Thyroid gland (tissue), 4 donors: ENCODE measurements around the gene ZNF536. TPM values are rescaled to one million over a fixed set of nuclear protein-coding genes. Genes with fewer than 3 reads are reported as not detected.
"Not testable (repeated sequence)": the region's sequence is repeated elsewhere in the genome, so short reads cannot be mapped to it uniquely, and the experiment has no call there.

Source experiments
- DNase-seq, 2 donors: peaks; one replicate each; pipeline ENCODE4 v3.0.0-alpha.2; 2019
- H3K27ac ChIP-seq, 3 donors: fragments of 200-600 bp; sonication (generic); 1 replicate in 2 of 3; 2 replicates in 1 of 3; pipeline ENCODE4 v1.5.1; 2016 to 2019; ENCODE audit warnings: mild to moderate bottlenecking in 1 of 3, moderate library complexity in 1 of 3
- H3K27me3 ChIP-seq: fragments of 200-600 bp; sonication (generic); one replicate; pipeline ENCODE4 v1.5.1; 2019
- H3K36me3 ChIP-seq, 2 donors: fragments of 200-600 bp; sonication (generic); one replicate each; pipeline ENCODE4 v1.5.1; 2016 to 2019
- H3K4me1 ChIP-seq, 2 donors: fragments of 200-600 bp; sonication (generic); one replicate each; pipeline ENCODE4 v1.5.1; 2017 to 2019
- H3K4me3 ChIP-seq, 3 donors: fragments of 200-600 bp; sonication (generic); replicated peaks in 1 of 3; 1 replicate in 2 of 3; 2 replicates in 1 of 3; pipeline ENCODE4 v1.5.1; 2016; ENCODE audit warnings: mild to moderate bottlenecking in 1 of 3
- H3K9me3 ChIP-seq: fragments of 200-600 bp; sonication (generic); one replicate; pipeline ENCODE4 v1.5.1; 2017
- POLR2A ChIP-seq, 2 donors: fragments of 450-650 bp; IDR thresholded peaks; one replicate each; pipeline ENCODE4 v1.6.1; 2017; ENCODE audit warnings: antibody characterized with exemption in 2 of 2, mild to moderate bottlenecking in 2 of 2, moderate library complexity in 1 of 2
- WGBS, 2 donors: methylation state at CpG; one replicate each; pipeline ENCODE4 v1.1.5; 2017; 5-methylcytosine and 5-hydroxymethylcytosine counted together
- intact Hi-C: fragments of 100-400 bp; cut with DNase I; formaldehyde crosslinking; loops from one replicate; pipeline ENCODE4 v1.15.1; 2023
- total RNA-seq, 4 donors: library from RNA; depleted of rRNA; stranded (reverse); fragments of >200 nt; gene quantifications; one replicate each; pipeline ENCODE4 v1.2.3, GENCODE V29; 2016
- TF ChIP-seq, protein P1 (sequence below), 6 experiments: fragments of 200-600 bp in 3 of 6; fragments of 450-650 bp in 3 of 6; sonication (generic) in 3 of 6; IDR thresholded peaks; one replicate each; pipeline ENCODE4 v1.5.1; 2016 to 2019; ENCODE audit warnings: antibody characterized with exemption in 6 of 6, mild to moderate bottlenecking in 2 of 6, inconsistent platforms in 1 of 6, moderate library complexity in 1 of 6

ZNF536 gene
- total RNA-seq, 4 donors from 2014 or later: 1.1 to 10.8 (median 5.3) TPM

DNA sequence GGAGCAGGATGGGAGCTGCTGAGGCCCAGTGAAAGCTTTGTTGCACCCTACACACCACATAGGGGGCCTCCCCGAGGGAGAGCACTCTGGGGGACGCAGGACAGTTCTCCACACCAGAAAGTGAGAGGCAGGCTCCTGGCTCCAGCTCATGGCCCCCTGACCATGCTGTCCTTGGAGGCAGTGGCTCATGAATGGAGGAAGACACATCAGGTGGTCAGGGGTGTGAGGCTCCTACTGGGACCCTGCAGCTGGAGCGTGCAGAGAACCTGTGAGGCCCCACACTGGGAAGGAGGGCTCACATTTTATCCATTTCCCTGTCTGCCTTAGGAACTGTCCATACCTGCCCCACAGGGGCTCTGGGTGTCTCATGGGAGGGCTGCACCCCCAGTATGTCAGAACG, 85.3 kb downstream of the ZNF536 start:
- no peak overlapping the region for H3K27ac ChIP-seq
- H3K9me3 ChIP-seq: no peaks in the 10 kb centered on the region
- WGBS, 2 donors: 77 to 81% methylated on average over 2 to 4 of the region's 4 CpGs
- no peaks in the 10 kb centered on the region for H3K4me1 ChIP-seq
- intact Hi-C loops: no loop called here
- TF ChIP-seq, protein P1, sequence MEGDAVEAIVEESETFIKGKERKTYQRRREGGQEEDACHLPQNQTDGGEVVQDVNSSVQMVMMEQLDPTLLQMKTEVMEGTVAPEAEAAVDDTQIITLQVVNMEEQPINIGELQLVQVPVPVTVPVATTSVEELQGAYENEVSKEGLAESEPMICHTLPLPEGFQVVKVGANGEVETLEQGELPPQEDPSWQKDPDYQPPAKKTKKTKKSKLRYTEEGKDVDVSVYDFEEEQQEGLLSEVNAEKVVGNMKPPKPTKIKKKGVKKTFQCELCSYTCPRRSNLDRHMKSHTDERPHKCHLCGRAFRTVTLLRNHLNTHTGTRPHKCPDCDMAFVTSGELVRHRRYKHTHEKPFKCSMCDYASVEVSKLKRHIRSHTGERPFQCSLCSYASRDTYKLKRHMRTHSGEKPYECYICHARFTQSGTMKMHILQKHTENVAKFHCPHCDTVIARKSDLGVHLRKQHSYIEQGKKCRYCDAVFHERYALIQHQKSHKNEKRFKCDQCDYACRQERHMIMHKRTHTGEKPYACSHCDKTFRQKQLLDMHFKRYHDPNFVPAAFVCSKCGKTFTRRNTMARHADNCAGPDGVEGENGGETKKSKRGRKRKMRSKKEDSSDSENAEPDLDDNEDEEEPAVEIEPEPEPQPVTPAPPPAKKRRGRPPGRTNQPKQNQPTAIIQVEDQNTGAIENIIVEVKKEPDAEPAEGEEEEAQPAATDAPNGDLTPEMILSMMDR (IDR thresholded peaks at IDR 0.05): no peak
- no peak for TF ChIP-seq POLR2A (IDR thresholded peaks at IDR 0.05)
- DNase-seq: no peak
- no peak overlapping the region for H3K4me3 ChIP-seq
- H3K36me3 ChIP-seq: no peaks in the 10 kb centered on the region
- H3K27me3 ChIP-seq: no peaks in the 10 kb centered on the region

DNA sequence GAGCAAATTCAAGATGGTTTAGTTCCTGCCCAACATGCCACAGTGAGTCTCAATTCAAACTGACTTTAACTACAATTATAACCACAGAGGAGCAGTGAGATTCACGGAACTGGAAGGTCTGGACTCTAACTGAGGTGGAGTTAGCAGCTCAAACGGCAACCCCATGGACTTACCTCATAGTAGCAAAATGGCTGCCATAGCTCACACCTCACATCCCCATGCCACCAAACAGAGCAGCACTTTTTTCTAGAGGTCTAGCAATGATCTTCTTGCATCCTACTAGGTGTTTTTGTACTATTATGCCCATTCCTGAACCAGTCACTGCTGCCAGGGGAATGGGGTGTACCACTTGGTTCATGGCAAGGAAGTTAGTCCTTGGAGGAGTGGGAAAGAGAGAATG, 87.7 kb downstream of the ZNF536 start:
- Histone ChIP-seq H3K4me3 (no peak overlapping the region), H3K9me3 (no peaks in the 10 kb centered on the region), H3K27me3 (no peaks in the 10 kb centered on the region), H3K4me1 (no peaks in the 10 kb centered on the region), H3K27ac (no peak overlapping the region), H3K36me3 (no peaks in the 10 kb centered on the region)
- intact Hi-C loops: no loop called here
- WGBS, 2 donors: 89 to 94% methylated on average over 2 of the region's 2 CpGs
- DNase-seq: no peak
- TF ChIP-seq, protein P1 (IDR thresholded peaks at IDR 0.05): no peak
- TF ChIP-seq POLR2A (IDR thresholded peaks at IDR 0.05): no peak

DNA sequence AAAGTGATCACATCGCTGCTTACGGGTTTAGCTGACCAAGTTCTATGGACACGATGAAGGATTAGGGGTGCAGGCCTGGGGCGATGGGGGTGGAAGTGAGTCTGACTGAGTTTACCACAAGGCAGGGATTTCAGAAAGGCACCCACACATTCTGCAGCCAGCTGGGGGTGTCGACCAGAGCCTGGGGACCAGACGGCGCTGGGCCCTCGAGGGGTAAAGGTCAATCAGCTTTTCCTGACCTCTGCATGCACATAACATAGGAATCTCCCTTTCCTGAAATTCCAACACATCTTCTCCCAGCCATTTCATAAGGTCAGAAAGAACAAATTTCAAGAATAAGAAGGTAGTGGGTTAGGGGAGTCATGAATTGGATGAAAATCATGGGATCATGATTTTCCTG, 92.0 kb downstream of the ZNF536 start:
- H3K36me3 ChIP-seq: no peaks in the 10 kb centered on the region
- TF ChIP-seq POLR2A (IDR thresholded peaks at IDR 0.05): no peak
- TF ChIP-seq, protein P1 (IDR thresholded peaks at IDR 0.05): no peak
- no peaks in the 10 kb centered on the region for H3K9me3 ChIP-seq
- DNase-seq: no peak
- 93 to 96% methylated on average over 8 of the region's 8 CpGs for WGBS, 2 donors
- intact Hi-C loops: no loop called here
- H3K27me3 ChIP-seq: no peaks in the 10 kb centered on the region
- H3K4me3 ChIP-seq: no peak overlapping the region
- H3K27ac ChIP-seq: no peak overlapping the region
- H3K4me1 ChIP-seq: no peaks in the 10 kb centered on the region

DNA sequence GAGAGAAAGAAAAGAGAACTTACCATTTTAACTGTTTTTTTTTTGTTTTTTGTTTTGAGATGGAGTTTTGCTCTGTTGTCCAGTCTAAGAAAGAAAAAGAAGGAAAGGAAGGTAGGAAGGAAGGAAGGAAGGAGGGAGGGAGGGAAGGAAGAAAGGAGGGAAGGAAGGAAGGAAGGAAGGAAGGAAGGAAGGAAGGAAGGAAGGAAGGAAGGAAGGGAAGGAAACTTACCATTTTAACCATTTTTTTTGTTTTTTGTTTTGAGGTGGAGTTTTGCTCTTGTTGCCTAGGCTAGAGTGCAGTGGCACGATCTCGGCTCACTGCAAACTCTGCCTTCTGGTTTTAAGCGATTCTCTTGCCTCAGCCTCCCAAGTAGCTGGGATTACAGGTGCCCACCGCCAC, 94.4 kb downstream of the ZNF536 start:
- H3K4me1 ChIP-seq, H3K27me3 ChIP-seq, intact Hi-C loops, H3K36me3 ChIP-seq, H3K27ac ChIP-seq, H3K4me3 ChIP-seq, H3K9me3 ChIP-seq, DNase-seq: not testable (repeated sequence)
- 93 to 97% methylated on average over 4 of the region's 4 CpGs for WGBS, 2 donors

DNA sequence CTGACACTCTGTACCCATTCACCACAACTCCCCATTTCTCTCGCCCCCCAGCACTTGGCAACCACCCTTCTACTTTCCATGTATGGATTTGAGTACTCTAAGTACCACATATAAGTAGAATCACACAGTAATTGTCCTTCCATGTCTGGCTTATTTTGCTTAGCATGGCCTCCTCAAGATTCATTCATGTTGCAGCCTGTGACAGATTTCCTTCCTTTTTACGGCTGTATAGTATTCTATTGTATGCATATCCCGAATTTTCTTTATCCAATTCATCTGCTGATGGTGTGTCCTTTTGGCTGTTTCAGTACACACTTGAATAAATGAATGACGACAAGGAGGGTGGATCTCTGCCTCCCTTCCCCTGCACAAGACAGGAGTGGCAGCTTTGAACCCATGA, 95.1 kb downstream of the ZNF536 start:
- no peak for DNase-seq
- H3K27ac ChIP-seq: no peak overlapping the region
- H3K27me3 ChIP-seq: no peaks in the 10 kb centered on the region
- no peak overlapping the region for H3K4me3 ChIP-seq
- no peaks in the 10 kb centered on the region for H3K4me1 ChIP-seq
- H3K9me3 ChIP-seq: no peaks in the 10 kb centered on the region
- intact Hi-C loops: no loop called here
- H3K36me3 ChIP-seq: no peaks in the 10 kb centered on the region
- 87 to 91% methylated on average over 4 of the region's 4 CpGs for whole genome bisulfite sequencing, 2 donors
- TF ChIP-seq POLR2A (IDR thresholded peaks at IDR 0.05): no peak
- TF ChIP-seq, protein P1 (IDR thresholded peaks at IDR 0.05): no peak

DNA sequence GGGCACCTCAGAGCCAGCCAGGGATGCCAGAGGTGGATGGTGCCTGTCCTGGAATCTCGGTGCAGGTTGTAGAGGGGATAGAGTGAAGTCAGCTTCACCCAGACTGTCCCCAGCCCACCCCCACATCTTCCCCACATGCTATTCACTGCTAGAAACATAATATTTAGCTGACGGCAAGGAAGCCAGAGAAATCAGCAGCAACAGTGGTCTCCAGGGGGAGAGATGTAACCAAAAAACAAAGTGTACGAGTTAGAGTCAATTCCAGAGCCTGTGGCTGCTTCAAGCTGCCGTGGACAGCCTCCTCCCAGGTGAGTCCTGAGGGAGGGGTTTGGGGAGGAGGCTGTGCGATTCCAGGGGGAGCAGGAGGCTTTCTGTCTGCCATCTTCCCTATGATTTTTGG, 97.6 kb downstream of the ZNF536 start:
- Histone ChIP-seq H3K4me3 (no peak overlapping the region), H3K27me3 (no peaks in the 10 kb centered on the region), H3K9me3 (no peaks in the 10 kb centered on the region), H3K36me3 (no peaks in the 10 kb centered on the region), H3K4me1 (no peaks in the 10 kb centered on the region), H3K27ac (no peak overlapping the region)
- TF ChIP-seq POLR2A (IDR thresholded peaks at IDR 0.05): no peak
- TF ChIP-seq, protein P1 (IDR thresholded peaks at IDR 0.05): no peak
- intact Hi-C loops: no loop called here
- no peak for DNase-seq
- WGBS, 2 donors: 53 to 64% methylated on average over 5 of the region's 5 CpGs
